H9 (cell line): Measurements from ENCODE around the gene EPHB2. TPM values are rescaled to one million over a fixed set of nuclear protein-coding genes. Genes with fewer than 3 reads are reported as not detected.

Source experiments
- DNase-seq: peaks from one replicate; pipeline ENCODE4 v3.0.0-alpha.2; 2017
- H2AFZ ChIP-seq: one replicate; pipeline ENCODE4 v1.6.1; 2013; ENCODE audit warnings: mild to moderate bottlenecking, low read length, control low read depth, moderate library complexity
- H2AK5ac ChIP-seq: 2 replicates; pipeline ENCODE4 v1.6.1; 2013; ENCODE audit warnings: low read length, control low read depth, mixed read lengths; ENCODE audit not compliant: insufficient read length
- H2BK120ac ChIP-seq: one replicate; pipeline ENCODE4 v1.6.1; 2013; ENCODE audit warnings: low read depth, mild to moderate bottlenecking, low read length, control low read depth, inconsistent platforms; ENCODE audit not compliant: poor library complexity, severe bottlenecking
- H2BK12ac ChIP-seq: 2 replicates; pipeline ENCODE4 v1.6.1; 2013; ENCODE audit warnings: low read length, control low read depth, mixed read lengths, low read depth; ENCODE audit not compliant: insufficient read length
- H2BK15ac ChIP-seq: 2 replicates; pipeline ENCODE4 v1.6.1; 2013; ENCODE audit warnings: low read depth, low read length, control low read depth
- H2BK20ac ChIP-seq: one replicate; pipeline ENCODE4 v1.6.1; 2013; ENCODE audit warnings: low read depth, mild to moderate bottlenecking, low read length, control low read depth, inconsistent platforms; ENCODE audit not compliant: poor library complexity, severe bottlenecking
- H2BK5ac ChIP-seq: 2 replicates; pipeline ENCODE4 v1.6.1; 2013; ENCODE audit warnings: low read length, control low read depth, mixed read lengths; ENCODE audit not compliant: insufficient read length
- H3K14ac ChIP-seq: 2 replicates; pipeline ENCODE4 v1.6.1; 2013; ENCODE audit warnings: low read length, control low read depth; ENCODE audit not compliant: insufficient read depth
- H3K18ac ChIP-seq: 2 replicates; pipeline ENCODE4 v1.6.1; 2013; ENCODE audit warnings: low read depth, mild to moderate bottlenecking, mixed read lengths, low read length, control low read depth; ENCODE audit not compliant: insufficient read length
- H3K23ac ChIP-seq: 2 replicates; pipeline ENCODE4 v1.6.1; 2013; ENCODE audit warnings: low read length, control low read depth, mixed read lengths, low read depth; ENCODE audit not compliant: insufficient read length
- H3K23me2 ChIP-seq: 2 replicates; pipeline ENCODE4 v1.6.1; 2013; ENCODE audit warnings: low read depth, mild to moderate bottlenecking, mixed read lengths, low read length, control low read depth; ENCODE audit not compliant: insufficient read length, poor library complexity, severe bottlenecking
- H3K27ac ChIP-seq: 2 replicates; pipeline ENCODE4 v1.5.1; 2013; ENCODE audit warnings: low read length, control low read depth, mixed read lengths, low read depth; ENCODE audit not compliant: insufficient read length
- H3K27me3 ChIP-seq: 2 replicates; pipeline ENCODE4 v1.6.1; 2013; ENCODE audit warnings: low read length, control low read depth, inconsistent platforms; ENCODE audit not compliant: insufficient read depth
- H3K4ac ChIP-seq: 2 replicates; pipeline ENCODE4 v1.6.1; 2013; ENCODE audit warnings: low read depth, mild to moderate bottlenecking, control low read depth, inconsistent platforms, low read length, moderate library complexity
- H3K4me1 ChIP-seq: 2 replicates; pipeline ENCODE4 v1.6.1; 2013; ENCODE audit warnings: low read length, control low read depth, inconsistent platforms; ENCODE audit not compliant: insufficient read depth
- H3K4me2 ChIP-seq: 2 replicates; pipeline ENCODE4 v1.6.1; 2013; ENCODE audit warnings: low read length, control low read depth, mixed read lengths; ENCODE audit not compliant: insufficient read length, insufficient read depth
- H3K56ac ChIP-seq: 2 replicates; pipeline ENCODE4 v1.6.1; 2013; ENCODE audit warnings: low read depth, mild to moderate bottlenecking, mixed read lengths, low read length, control low read depth; ENCODE audit not compliant: insufficient read length
- H3K79me1 ChIP-seq: 2 replicates; pipeline ENCODE4 v1.6.1; 2013; ENCODE audit warnings: low read depth, mild to moderate bottlenecking, moderate library complexity, low read length, control low read depth, inconsistent platforms; ENCODE audit not compliant: insufficient read depth, poor library complexity, severe bottlenecking
- H3K79me2 ChIP-seq: 2 replicates; pipeline ENCODE4 v1.6.1; 2013; ENCODE audit warnings: low read length, control low read depth, inconsistent platforms; ENCODE audit not compliant: insufficient read depth
- H3K9ac ChIP-seq: 2 replicates; pipeline ENCODE4 v1.6.1; 2013; ENCODE audit warnings: low read length, control low read depth, mixed read lengths; ENCODE audit not compliant: insufficient read length; ENCODE audit errors: extremely low read depth
- H3K9me3 ChIP-seq: one replicate; pipeline ENCODE4 v1.6.1; 2013; ENCODE audit warnings: low read depth, low read length, inconsistent platforms; ENCODE audit not compliant: control insufficient read depth
- H3T11ph ChIP-seq: one replicate; pipeline ENCODE4 v1.6.1; 2013; ENCODE audit warnings: mild to moderate bottlenecking, low read length, control low read depth, inconsistent platforms
- H4K20me1 ChIP-seq: one replicate; pipeline ENCODE4 v1.6.1; 2013; ENCODE audit not compliant: control insufficient read depth, insufficient read length, insufficient read depth
- H4K5ac ChIP-seq: 2 replicates; pipeline ENCODE4 v1.6.1; 2013; ENCODE audit warnings: low read depth, mild to moderate bottlenecking, mixed read lengths, low read length, control low read depth; ENCODE audit not compliant: insufficient read length
- H4K8ac ChIP-seq: replicated peaks from 2 replicates; pipeline ENCODE4 v1.6.1; 2013; ENCODE audit warnings: low read length, control low read depth, mixed read lengths, low read depth; ENCODE audit not compliant: insufficient read length
- H4K91ac ChIP-seq: 2 replicates; pipeline ENCODE4 v1.6.1; 2013; ENCODE audit warnings: low read depth, mild to moderate bottlenecking, moderate library complexity, mixed read lengths, low read length, control low read depth; ENCODE audit not compliant: insufficient read length
- H3K27ac Mint-ChIP-seq, 3 experiments: 2 replicates in 2 of 3; 3 replicates in 1 of 3; pipeline ENCODE4 v1.8.0; 2020 to 2021; ENCODE audit warnings: mixed read lengths in 3 of 3, mild to moderate bottlenecking in 1 of 3, moderate library complexity in 1 of 3
- H3K27me3 Mint-ChIP-seq: 2 replicates; pipeline ENCODE4 v1.8.0; 2021; ENCODE audit warnings: low read depth, mild to moderate bottlenecking, moderate library complexity, mixed read lengths
- H3K36me3 Mint-ChIP-seq, 3 experiments: 2 replicates in 2 of 3; 3 replicates in 1 of 3; pipeline ENCODE4 v1.8.0; 2020 to 2021; ENCODE audit warnings: low read depth in 3 of 3, mixed read lengths in 3 of 3; ENCODE audit not compliant: insufficient read depth in 1 of 3
- H3K4me1 Mint-ChIP-seq, 2 experiments: 2 replicates each; pipeline ENCODE4 v1.8.0; 2020; ENCODE audit warnings: mixed read lengths in 2 of 2
- H3K4me3 Mint-ChIP-seq, 2 experiments: 2 replicates in 1 of 2; 3 replicates in 1 of 2; pipeline ENCODE4 v1.8.0; 2020 to 2021; ENCODE audit warnings: mild to moderate bottlenecking in 2 of 2, mixed read lengths in 2 of 2, moderate library complexity in 1 of 2
- H3K9me3 Mint-ChIP-seq, 2 experiments: 2 replicates in 1 of 2; 3 replicates in 1 of 2; pipeline ENCODE4 v1.8.0; 2020; ENCODE audit warnings: mild to moderate bottlenecking in 2 of 2, mixed read lengths in 2 of 2, moderate library complexity in 1 of 2
- WGBS: extraction: QIAGEN DNeasy Blood & Tissue Kit; methylation state at CpG from one replicate; pipeline ENCODE4 v1.1.7; 2013; ENCODE audit warnings: missing lambda C conversion rate, low lambda C conversion rate, mixed read lengths; ENCODE audit not compliant: insufficient read length; ENCODE audit errors: extremely low coverage; 5-methylcytosine and 5-hydroxymethylcytosine counted together
- total RNA-seq: library from RNA; stranded (reverse); gene quantifications from 2 replicates; pipeline ENCODE4 v1.2.1, GENCODE V29; 2021
- TF ChIP-seq, protein P1 (sequence below): fragments of 200-600 bp; sonication (generic); conservative IDR thresholded peaks from 3 replicates; pipeline ENCODE4 v1.8.0; 2021; ENCODE audit warnings: antibody characterized with exemption, mild to moderate bottlenecking

EPHB2 gene
- total RNA-seq, 1 experiment from 2014 or later = 9.5 TPM

DNA sequence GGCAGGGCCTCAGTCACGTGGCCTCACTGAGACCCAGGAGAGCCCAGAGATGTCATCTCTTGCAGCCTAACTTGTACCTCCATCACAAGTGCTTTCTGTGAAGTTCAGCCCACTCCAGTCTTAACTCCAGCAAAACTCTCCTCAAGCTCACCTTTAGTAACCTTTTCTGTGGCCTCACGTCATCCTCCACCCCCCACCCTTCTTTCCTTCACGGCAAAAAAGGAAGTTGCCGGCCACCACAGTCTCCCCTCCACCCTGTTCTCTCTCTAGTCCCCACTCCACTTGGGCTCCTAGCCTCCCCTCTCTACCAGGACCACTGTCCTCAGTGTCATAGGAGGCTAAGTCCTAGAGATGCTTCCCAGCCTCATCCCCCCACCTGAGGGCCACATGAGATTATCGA, 155.1 kb downstream of the EPHB2 start:
- no peaks in the 10 kb centered on the region for H3K23me2 ChIP-seq
- no peaks in the 10 kb centered on the region for H3K27me3 ChIP-seq
- H3K27me3 Mint-ChIP-seq = no peaks in the 10 kb centered on the region; the same call in none of the 2 replicates
- H2AFZ ChIP-seq = no peak overlapping the region
- H3K4me1 ChIP-seq = no peaks in the 10 kb centered on the region
- no peak overlapping the region for H4K5ac ChIP-seq
- no peaks in the 10 kb centered on the region for H3K79me1 ChIP-seq
- H3K9me3 ChIP-seq = no peaks in the 10 kb centered on the region
- H3K79me2 ChIP-seq = no peaks in the 10 kb centered on the region
- H3K14ac ChIP-seq = no peak overlapping the region
- H3K4ac ChIP-seq = no peak overlapping the region
- H2AK5ac ChIP-seq = no peak overlapping the region
- WGBS = no CpG with 5 or more reads among the region's 5 CpGs
- no peak overlapping the region for H3K23ac ChIP-seq
- H2BK15ac ChIP-seq = no peak overlapping the region
- H3K4me1 Mint-ChIP-seq = peaks cover 8 to 17% of the 10 kb centered on the region in 2 experiments
- no peaks in the 10 kb centered on the region for H4K20me1 ChIP-seq
- no peak overlapping the region for H3K9ac ChIP-seq
- no peak overlapping the region for H3K27ac ChIP-seq
- no peak overlapping the region for H4K91ac ChIP-seq
- no peak for DNase-seq
- no peak overlapping the region for H2BK120ac ChIP-seq
- H3K18ac ChIP-seq = no peak overlapping the region
- TF ChIP-seq, protein P1, sequence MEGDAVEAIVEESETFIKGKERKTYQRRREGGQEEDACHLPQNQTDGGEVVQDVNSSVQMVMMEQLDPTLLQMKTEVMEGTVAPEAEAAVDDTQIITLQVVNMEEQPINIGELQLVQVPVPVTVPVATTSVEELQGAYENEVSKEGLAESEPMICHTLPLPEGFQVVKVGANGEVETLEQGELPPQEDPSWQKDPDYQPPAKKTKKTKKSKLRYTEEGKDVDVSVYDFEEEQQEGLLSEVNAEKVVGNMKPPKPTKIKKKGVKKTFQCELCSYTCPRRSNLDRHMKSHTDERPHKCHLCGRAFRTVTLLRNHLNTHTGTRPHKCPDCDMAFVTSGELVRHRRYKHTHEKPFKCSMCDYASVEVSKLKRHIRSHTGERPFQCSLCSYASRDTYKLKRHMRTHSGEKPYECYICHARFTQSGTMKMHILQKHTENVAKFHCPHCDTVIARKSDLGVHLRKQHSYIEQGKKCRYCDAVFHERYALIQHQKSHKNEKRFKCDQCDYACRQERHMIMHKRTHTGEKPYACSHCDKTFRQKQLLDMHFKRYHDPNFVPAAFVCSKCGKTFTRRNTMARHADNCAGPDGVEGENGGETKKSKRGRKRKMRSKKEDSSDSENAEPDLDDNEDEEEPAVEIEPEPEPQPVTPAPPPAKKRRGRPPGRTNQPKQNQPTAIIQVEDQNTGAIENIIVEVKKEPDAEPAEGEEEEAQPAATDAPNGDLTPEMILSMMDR = no peak
- no peak overlapping the region for H4K8ac ChIP-seq
- H3K56ac ChIP-seq = no peak overlapping the region
- H2BK20ac ChIP-seq = no peak overlapping the region
- no peak overlapping the region for H2BK5ac ChIP-seq
- H2BK12ac ChIP-seq = no peak overlapping the region
- H3K36me3 Mint-ChIP-seq = peaks cover 2 to 13% (median 3%) of the 10 kb centered on the region in 3 experiments; a peak in 5 of 7 replicates
- peaks cover 0 to 4% of the 10 kb centered on the region in 2 experiments; a peak in 2 of 5 replicates for H3K9me3 Mint-ChIP-seq
- H3T11ph ChIP-seq = no peak overlapping the region
- no peak overlapping the region for H3K4me2 ChIP-seq
- no peak overlapping the region for H3K4me3 Mint-ChIP-seq
- H3K27ac Mint-ChIP-seq = no peak overlapping the region
